ENCODE measurements around the gene ZNF493. TPM values are rescaled to one million over a fixed set of nuclear protein-coding genes. Genes with fewer than 3 reads are reported as not detected.

ZNF493 gene
- polyA plus RNA-seq, 2 of the 4 experiments (the other 2 are of a cell fraction) = 0.10 to 0.53 TPM

- no peak for TF ChIP-seq RCOR1 (IDR thresholded peaks at IDR 0.05; ENCODE audit: low read depth, low read length)
- TF ChIP-seq TFCP2L1 (CRISPR knock-in tag; IDR thresholded peaks at IDR 0.05) = no peak
- TF ChIP-seq NPAS2 (CRISPR knock-in tag; IDR thresholded peaks at IDR 0.05; ENCODE audit: borderline replicate concordance) = no peak
- TF ChIP-seq ATOH8 (CRISPR knock-in tag; IDR thresholded peaks at IDR 0.05; ENCODE audit: low read depth) = no peak
- TF ChIP-seq HES2 (IDR thresholded peaks at IDR 0.05) = no peak
- no peak for TF ChIP-seq ESRRA (IDR thresholded peaks at IDR 0.05; ENCODE audit: borderline replicate concordance, low read length)
Observed at GRCh38 chr19:21383980-21384582, 12.9 kb upstream of the ZNF493 start (continued).

GRCh38 chr19:21396121-21396520, 812 bp upstream of the ZNF493 start:
- Histone ChIP-seq H3K4me1 (no peaks in the 10 kb centered on the region), H3K4me3 (no peak overlapping the region), H3K27ac (no peak overlapping the region), H3K9me3 (0 out of 3 replicates have a peak, but pooled peaks cover 3% of the 10 kb centered on the region), H3K4me2 (no peak overlapping the region)
- FAIRE-seq (no peak), ATAC-seq (no peak), DNase-seq (ENCODE audit: low read depth in 1 of 2, low spot score in 1 of 2) (no peak)
- ChIA-PET POLR2A (no interaction called here), CTCF (no interaction called here)
- WGBS (ENCODE audit: missing lambda C conversion rate) = 28% methylated on average over 10 of the region's 10 CpGs
- TF ChIP-seq ELK1 (IDR thresholded peaks at IDR 0.05; ENCODE audit: low read depth, low read length) = no peak
- no peak for TF ChIP-seq MAX (IDR thresholded peaks at IDR 0.05)
- no peak for TF ChIP-seq ATOH8 (CRISPR knock-in tag; IDR thresholded peaks at IDR 0.05; ENCODE audit: low read depth)
- TF ChIP-seq CEBPB (IDR thresholded peaks at IDR 0.05) = no peak
- TF ChIP-seq PHF8 (IDR thresholded peaks at IDR 0.05; ENCODE audit: borderline replicate concordance, low read depth) = no peak
- no peak for TF ChIP-seq FOSL2 (IDR thresholded peaks at IDR 0.05)
- TF ChIP-seq FOSL2 (CRISPR knock-in tag; IDR thresholded peaks at IDR 0.05) = no peak
- TF ChIP-seq NFE2L2 (conservative IDR thresholded peaks at IDR 0.05; ENCODE audit: low read length) = no peak
- TF ChIP-seq KDM5A (IDR thresholded peaks at IDR 0.05) = no peak
- no peak for TF ChIP-seq GATA3 (IDR thresholded peaks at IDR 0.05; ENCODE audit: borderline replicate concordance)
- no peak for TF ChIP-seq PBX3 (IDR thresholded peaks at IDR 0.05)
- TF ChIP-seq KDM1A (IDR thresholded peaks at IDR 0.05; ENCODE audit: low read depth) = no peak
- TF ChIP-seq CBX8 (IDR thresholded peaks at IDR 0.05) = no peak
- TF ChIP-seq HES2 (IDR thresholded peaks at IDR 0.05) = no peak

- FAIRE-seq (no peak), DNase-seq (ENCODE audit: low read depth in 1 of 2, low spot score in 1 of 2) (no peak), ATAC-seq (no peak)
- no peak overlapping the region for H3K27ac ChIP-seq
- H3K4me1 ChIP-seq = no peaks in the 10 kb centered on the region
- TF ChIP-seq MAZ (IDR thresholded peaks at IDR 0.05; ENCODE audit: borderline replicate concordance, low read depth, low read length) = no peak
- TF ChIP-seq MAX (IDR thresholded peaks at IDR 0.05) = no peak
- no peak for TF ChIP-seq NFE2L2 (conservative IDR thresholded peaks at IDR 0.05; ENCODE audit: low read length)
- TF ChIP-seq ZNF302 (CRISPR knock-in tag; IDR thresholded peaks at IDR 0.05) = no peak
- H3K9me3 ChIP-seq = 0 out of 3 replicates have a peak, but pooled peaks cover 6% of the 10 kb centered on the region
- no peak overlapping the region for H3K4me3 ChIP-seq
- 10% methylated on average over 5 of the region's 5 CpGs for WGBS (ENCODE audit: missing lambda C conversion rate)
- no peak overlapping the region for H3K4me2 ChIP-seq
- ChIA-PET CTCF (no interaction called here), POLR2A (no interaction called here)
Observed at GRCh38 chr19:21398851-21399250, 1.9 kb downstream of the ZNF493 start.

Data from A549 (cell line).